Breast epithelium (tissue), 4 donors: Measurements from ENCODE around the gene HSPA12A. TPM values are rescaled to one million over a fixed set of nuclear protein-coding genes. Genes with fewer than 3 reads are reported as not detected.

Experiments
- DNase-seq, 2 donors: peaks; one replicate each; pipeline ENCODE4 v3.0.0-alpha.2; 2019; ENCODE audit warnings: low spot score in 2 of 2
- H3K27ac ChIP-seq, 2 donors: fragments of 200-600 bp; sonication (generic) in 1 of 2; one replicate each; pipeline ENCODE4 v1.5.1; 2016 to 2019; ENCODE audit warnings: mild to moderate bottlenecking in 1 of 2
- H3K27me3 ChIP-seq, 2 donors: fragments of 200-600 bp; sonication (generic) in 1 of 2; one replicate each; pipeline versions ENCODE4 v1.5.1 to v1.6.0; 2017 to 2019; ENCODE audit warnings: control low read depth in 1 of 2, mild to moderate bottlenecking in 1 of 2
- H3K36me3 ChIP-seq: fragments of 200-600 bp; one replicate; pipeline ENCODE4 v1.5.1; 2019
- H3K4me1 ChIP-seq, 2 donors: fragments of 200-600 bp; sonication (generic); one replicate each; pipeline ENCODE4 v1.5.1; 2016 to 2019; ENCODE audit warnings: control low read depth in 1 of 2
- H3K4me3 ChIP-seq, 3 donors: fragments of 200-600 bp; sonication (generic); 1 replicate in 2 of 3; 2 replicates in 1 of 3; pipeline ENCODE4 v1.5.1; 2016 to 2019; ENCODE audit warnings: mild to moderate bottlenecking in 3 of 3, moderate library complexity in 2 of 3
- H3K9me3 ChIP-seq, 2 donors: fragments of 200-600 bp; sonication (generic) in 1 of 2; one replicate each; pipeline ENCODE4 v1.5.1; 2016 to 2019; ENCODE audit warnings: control low read depth in 1 of 2
- POLR2A ChIP-seq: fragments of 450-650 bp; IDR thresholded peaks from one replicate; pipeline ENCODE4 v1.6.1; 2016; ENCODE audit warnings: antibody characterized with exemption, mild to moderate bottlenecking, moderate library complexity
- POLR2AphosphoS5 ChIP-seq, 3 donors: sonication (generic); formaldehyde crosslinking; IDR thresholded peaks; one replicate each; pipeline ENCODE4 v1.6.1; 2017; ENCODE audit warnings: antibody characterized with exemption in 3 of 3
- intact Hi-C: fragments of 100-400 bp; cut with DNase I; formaldehyde crosslinking; loops from one replicate; pipeline ENCODE4 v1.15.1; 2023; ENCODE audit warnings: low total_unique reads
- total RNA-seq, 3 donors: library from RNA; depleted of rRNA; stranded (reverse); fragments of >200 nt; gene quantifications; one replicate each; pipeline ENCODE4 v1.1.0, GENCODE V29; 2016
- TF ChIP-seq, protein P1 (sequence below), 3 donors: fragments of 450-650 bp; IDR thresholded peaks; one replicate each; pipeline ENCODE4 v1.5.1; 2016 to 2017; ENCODE audit warnings: antibody characterized with exemption in 3 of 3, mild to moderate bottlenecking in 3 of 3, moderate library complexity in 3 of 3

HSPA12A gene
- total RNA-seq, 3 donors from 2014 or later, result 13.2 to 23.6 (median 14.2) TPM

DNA sequence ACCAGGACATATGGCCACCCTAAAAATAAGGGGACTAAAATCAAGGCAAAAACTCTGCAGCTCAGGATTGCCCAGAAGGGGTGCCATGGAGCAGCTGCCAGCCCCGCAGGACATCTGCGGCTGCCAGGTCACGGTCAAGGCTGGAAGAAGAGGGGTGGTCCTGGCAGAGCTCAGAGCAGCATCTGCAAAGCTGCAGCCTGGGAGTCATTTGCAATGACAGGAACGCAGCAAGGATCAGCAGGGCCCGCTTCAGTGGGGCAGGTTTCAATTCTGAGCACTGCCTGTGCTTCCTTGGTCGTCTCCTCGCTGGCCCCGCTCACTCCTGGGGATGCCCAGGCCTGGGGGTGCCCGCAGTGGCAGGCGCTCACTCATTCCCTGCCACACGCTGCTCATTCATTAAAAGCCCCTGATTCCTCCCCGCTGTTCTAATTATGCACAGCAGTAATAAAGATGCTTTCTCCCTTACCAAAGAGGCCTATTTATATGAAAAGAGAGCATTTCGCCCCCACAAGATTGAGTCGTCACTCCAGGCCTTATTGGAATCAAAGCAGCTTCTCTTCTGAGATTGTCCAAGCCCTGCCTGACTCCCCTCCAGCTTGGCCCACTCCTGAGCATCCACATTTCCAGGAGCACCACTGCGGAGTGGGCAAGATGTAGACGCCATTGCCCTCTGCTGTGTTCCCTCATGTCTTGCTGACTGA lies 4.6 kb downstream of the HSPA12A start:
- TF ChIP-seq POLR2A, result no peak
- TF ChIP-seq, protein P1, sequence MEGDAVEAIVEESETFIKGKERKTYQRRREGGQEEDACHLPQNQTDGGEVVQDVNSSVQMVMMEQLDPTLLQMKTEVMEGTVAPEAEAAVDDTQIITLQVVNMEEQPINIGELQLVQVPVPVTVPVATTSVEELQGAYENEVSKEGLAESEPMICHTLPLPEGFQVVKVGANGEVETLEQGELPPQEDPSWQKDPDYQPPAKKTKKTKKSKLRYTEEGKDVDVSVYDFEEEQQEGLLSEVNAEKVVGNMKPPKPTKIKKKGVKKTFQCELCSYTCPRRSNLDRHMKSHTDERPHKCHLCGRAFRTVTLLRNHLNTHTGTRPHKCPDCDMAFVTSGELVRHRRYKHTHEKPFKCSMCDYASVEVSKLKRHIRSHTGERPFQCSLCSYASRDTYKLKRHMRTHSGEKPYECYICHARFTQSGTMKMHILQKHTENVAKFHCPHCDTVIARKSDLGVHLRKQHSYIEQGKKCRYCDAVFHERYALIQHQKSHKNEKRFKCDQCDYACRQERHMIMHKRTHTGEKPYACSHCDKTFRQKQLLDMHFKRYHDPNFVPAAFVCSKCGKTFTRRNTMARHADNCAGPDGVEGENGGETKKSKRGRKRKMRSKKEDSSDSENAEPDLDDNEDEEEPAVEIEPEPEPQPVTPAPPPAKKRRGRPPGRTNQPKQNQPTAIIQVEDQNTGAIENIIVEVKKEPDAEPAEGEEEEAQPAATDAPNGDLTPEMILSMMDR (IDR thresholded peaks at IDR 0.05), result no peak
- TF ChIP-seq POLR2AphosphoS5 (IDR thresholded peaks at IDR 0.05), result no peak
- H3K9me3 ChIP-seq, result no peaks in the 10 kb centered on the region
- H3K36me3 ChIP-seq, result no peaks in the 10 kb centered on the region
- H3K4me1 ChIP-seq, result no peaks in the 10 kb centered on the region
- no peak overlapping the region for H3K4me3 ChIP-seq
- DNase-seq, result no peak
- H3K27me3 ChIP-seq, result peaks cover 0 to 9% of the 10 kb centered on the region in 2 donors
- no peak overlapping the region for H3K27ac ChIP-seq
- intact Hi-C loops, result no loop called here

DNA sequence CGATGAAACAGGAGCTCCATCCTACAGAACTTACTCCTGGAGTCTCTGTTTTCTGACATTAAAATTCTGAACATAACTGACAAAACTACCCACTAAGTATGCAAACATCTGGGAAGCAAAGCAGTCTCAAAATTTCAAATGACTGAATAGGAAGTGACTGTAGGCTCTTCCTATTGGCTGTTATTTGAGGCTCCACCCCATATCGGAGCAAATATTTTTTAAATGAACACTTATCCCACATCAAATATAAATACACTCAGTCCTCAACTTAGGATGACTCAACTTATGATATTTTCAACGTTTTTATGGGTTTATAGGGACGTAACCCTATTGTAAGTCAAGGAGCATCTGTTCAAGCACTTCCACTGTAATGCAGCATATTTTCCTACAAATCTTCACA lies 8.8 kb downstream of the HSPA12A start:
- Histone ChIP-seq H3K27me3 (no peaks in the 10 kb centered on the region), H3K4me1 (no peaks in the 10 kb centered on the region), H3K4me3 (no peak overlapping the region), H3K27ac (no peak overlapping the region), H3K9me3 (no peaks in the 10 kb centered on the region), H3K36me3 (no peaks in the 10 kb centered on the region)
- no peak for DNase-seq
- intact Hi-C loops, result no loop called here
- TF ChIP-seq POLR2A (no peak), POLR2AphosphoS5 (IDR thresholded peaks at IDR 0.05) (no peak)
- TF ChIP-seq, protein P1 (IDR thresholded peaks at IDR 0.05), result no peak

- H3K27me3 ChIP-seq, result no peaks in the 10 kb centered on the region
- no peaks in the 10 kb centered on the region for H3K36me3 ChIP-seq
- no peak overlapping the region for H3K27ac ChIP-seq
- DNase-seq, result no peak
- no peaks in the 10 kb centered on the region for H3K4me1 ChIP-seq
- intact Hi-C loops, result no loop called here
- no peaks in the 10 kb centered on the region for H3K9me3 ChIP-seq
- TF ChIP-seq, protein P1 (IDR thresholded peaks at IDR 0.05), result no peak
- no peak for TF ChIP-seq POLR2AphosphoS5 (IDR thresholded peaks at IDR 0.05)
- no peak for TF ChIP-seq POLR2A
- no peak overlapping the region for H3K4me3 ChIP-seq
Observed at GRCh38 chr10:116732573-116732972, 9.8 kb downstream of the HSPA12A start.

- Histone ChIP-seq H3K4me3 (no peak overlapping the region), H3K27me3 (no peaks in the 10 kb centered on the region), H3K4me1 (no peaks in the 10 kb centered on the region), H3K36me3 (no peaks in the 10 kb centered on the region), H3K27ac (no peak overlapping the region), H3K9me3 (no peaks in the 10 kb centered on the region)
- TF ChIP-seq POLR2A (no peak), POLR2AphosphoS5 (IDR thresholded peaks at IDR 0.05) (no peak)
- TF ChIP-seq, protein P1 (IDR thresholded peaks at IDR 0.05), result no peak
- DNase-seq, result no peak
- intact Hi-C loops, result no loop called here
Observed at GRCh38 chr10:116730464-116731260, 11.7 kb downstream of the HSPA12A start.

DNA sequence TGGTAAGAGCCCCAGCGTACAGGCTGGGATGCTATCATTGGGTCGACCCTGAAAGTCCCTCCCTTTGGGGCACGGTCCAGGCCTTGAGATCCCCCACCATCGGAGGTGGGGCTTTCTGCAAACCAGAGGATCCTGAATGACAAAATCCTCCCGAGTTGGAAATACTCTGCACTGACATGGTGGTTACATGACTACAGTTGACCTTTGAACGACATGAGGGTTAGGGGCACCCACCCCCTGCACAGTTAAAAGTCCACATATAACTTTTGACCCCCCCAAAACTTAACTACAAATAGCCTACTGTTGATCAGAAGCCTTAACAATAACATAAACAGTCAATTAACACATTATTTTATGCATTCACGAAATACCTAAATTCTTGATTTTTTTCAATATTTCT lies 13.1 kb downstream of the HSPA12A start:
- H3K36me3 ChIP-seq, result no peaks in the 10 kb centered on the region
- no peak for DNase-seq
- no peak overlapping the region for H3K27ac ChIP-seq
- no peaks in the 10 kb centered on the region for H3K9me3 ChIP-seq
- TF ChIP-seq, protein P1 (IDR thresholded peaks at IDR 0.05), result no peak
- TF ChIP-seq POLR2AphosphoS5 (IDR thresholded peaks at IDR 0.05) (no peak), POLR2A (no peak)
- no peaks in the 10 kb centered on the region for H3K4me1 ChIP-seq
- no peaks in the 10 kb centered on the region for H3K27me3 ChIP-seq
- intact Hi-C loops, result no loop called here
- no peak overlapping the region for H3K4me3 ChIP-seq
